IMR-90 (cell line): ENCODE results near the gene CNGA1. TPM values are rescaled to one million over a fixed set of nuclear protein-coding genes. Genes with fewer than 3 reads are reported as not detected.

Experiments used
- ATAC-seq: fragments of 200-7000 bp; cut with Tn5 transposase; 2 replicates; pipeline ENCODE4 v1.9.1; 2020; ENCODE audit warnings: low read depth, mild to moderate bottlenecking, moderate library complexity
- BruUV-seq: library from RNA; stranded (reverse); fragments of 400-500 nt; replicated peaks from 2 replicates; lab custom pipeline; 2021; lab: Mats Ljungman, UMichigan
- CTCF ChIA-PET: fragments of 300-600 bp; formaldehyde crosslinking; extraction: SDS; loops from one replicate; lab custom pipeline; 2021; ENCODE audit warnings: antibody characterized with exemption; lab: Yijun Ruan, JAX
- POLR2A ChIA-PET: fragments of 300-600 bp; sonication (Branson Sonifier 250); formaldehyde crosslinking; loops from one replicate; lab custom pipeline; 2022; ENCODE audit warnings: antibody characterized with exemption; ENCODE audit not compliant: unreplicated experiment; lab: Charles Lee
- DNase-seq: peaks from one replicate; pipeline ENCODE4 v3.0.0; 2013
- H2AFZ ChIP-seq: replicated peaks from 2 replicates; pipeline ENCODE3; 2013; ENCODE audit warnings: low read length, mild to moderate bottlenecking; ENCODE audit not compliant: poor library complexity
- H2AK5ac ChIP-seq: 2 replicates; pipeline ENCODE4 v1.6.1; 2013; ENCODE audit warnings: low read depth, low read length, inconsistent platforms
- H2AK9ac ChIP-seq: replicated peaks from 2 replicates; pipeline ENCODE3; 2013; ENCODE audit warnings: mild to moderate bottlenecking, low read depth, low read length, moderate library complexity; ENCODE audit not compliant: poor library complexity
- H2BK120ac ChIP-seq: 2 replicates; pipeline ENCODE4 v1.6.1; 2013; ENCODE audit warnings: low read depth, low read length, inconsistent platforms
- H2BK15ac ChIP-seq: 3 replicates; pipeline ENCODE4 v1.6.1; 2013; ENCODE audit warnings: low read depth, low read length, inconsistent platforms
- H2BK20ac ChIP-seq: 2 replicates; pipeline ENCODE4 v1.6.1; 2013; ENCODE audit warnings: low read depth, mild to moderate bottlenecking, inconsistent platforms, low read length, moderate library complexity
- H2BK5ac ChIP-seq: 2 replicates; pipeline ENCODE4 v1.6.1; 2013; ENCODE audit warnings: mild to moderate bottlenecking, low read depth, low read length, inconsistent platforms; ENCODE audit not compliant: poor library complexity, severe bottlenecking
- H3K14ac ChIP-seq: replicated peaks from 2 replicates; pipeline ENCODE4 v1.6.1; 2013; ENCODE audit warnings: low read depth, low read length, inconsistent platforms
- H3K18ac ChIP-seq: 2 replicates; pipeline ENCODE4 v1.6.1; 2013; ENCODE audit warnings: low read depth, low read length, control low read depth
- H3K23ac ChIP-seq: 2 replicates; pipeline ENCODE4 v1.6.1; 2013; ENCODE audit warnings: low read depth, low read length, inconsistent platforms
- H3K27ac ChIP-seq: 2 replicates; pipeline ENCODE4 v1.5.1; 2013; ENCODE audit warnings: mild to moderate bottlenecking, control low read depth, low read length; ENCODE audit not compliant: insufficient read depth
- H3K27me3 ChIP-seq: 2 replicates; pipeline ENCODE4 v1.6.1; 2013; ENCODE audit warnings: low read length; ENCODE audit not compliant: control insufficient read depth, insufficient read depth
- H3K36me3 ChIP-seq: 2 replicates; pipeline ENCODE4 v1.6.1; 2013; ENCODE audit warnings: low read length, mixed read lengths; ENCODE audit not compliant: control insufficient read depth, insufficient read depth
- H3K4ac ChIP-seq: 2 replicates; pipeline ENCODE4 v1.6.1; 2013; ENCODE audit warnings: low read depth, low read length, inconsistent platforms
- H3K4me1 ChIP-seq: 2 replicates; pipeline ENCODE4 v1.6.1; 2013; ENCODE audit warnings: low read length, mixed read lengths; ENCODE audit not compliant: control insufficient read depth, insufficient read depth
- H3K4me2 ChIP-seq: 2 replicates; pipeline ENCODE4 v1.6.1; 2013; ENCODE audit warnings: low read depth, mild to moderate bottlenecking, control low read depth, low read length, moderate library complexity
- H3K4me3 ChIP-seq: 2 replicates; pipeline ENCODE4 v1.5.1; 2013; ENCODE audit warnings: low read depth, mild to moderate bottlenecking, control low read depth, low read length, moderate library complexity; ENCODE audit not compliant: insufficient read depth
- H3K56ac ChIP-seq: 2 replicates; pipeline ENCODE4 v1.6.1; 2013; ENCODE audit warnings: low read length, inconsistent platforms; ENCODE audit not compliant: insufficient read depth; ENCODE audit errors: extremely low read depth
- H3K79me1 ChIP-seq, 2 experiments: 2 replicates each; pipeline ENCODE4 v1.6.1; 2013; ENCODE audit warnings: low read length in 2 of 2, inconsistent platforms in 1 of 2, low read depth in 1 of 2
- H3K9ac ChIP-seq: 2 replicates; pipeline ENCODE4 v1.6.1; 2013; ENCODE audit warnings: low read depth, low read length, control low read depth
- H3K9me1 ChIP-seq: 2 replicates; pipeline ENCODE4 v1.6.1; 2013; ENCODE audit warnings: low read length, inconsistent platforms; ENCODE audit not compliant: insufficient read depth
- H3K9me3 ChIP-seq: 2 replicates; pipeline ENCODE4 v1.6.1; 2013; ENCODE audit warnings: low read length; ENCODE audit not compliant: control insufficient read depth, insufficient read depth
- H4K20me1 ChIP-seq: 2 replicates; pipeline ENCODE4 v1.6.1; 2013; ENCODE audit warnings: low read length, inconsistent platforms; ENCODE audit not compliant: insufficient read depth
- H4K5ac ChIP-seq: 2 replicates; pipeline ENCODE4 v1.6.1; 2013; ENCODE audit warnings: mild to moderate bottlenecking, low read depth, low read length, control low read depth
- H4K8ac ChIP-seq, 2 experiments: 2 replicates each; pipeline ENCODE4 v1.6.1; 2013; ENCODE audit warnings: low read depth in 2 of 2, low read length in 2 of 2, control low read depth in 1 of 2, inconsistent platforms in 1 of 2
- H4K91ac ChIP-seq: 2 replicates; pipeline ENCODE4 v1.6.1; 2013; ENCODE audit warnings: low read depth, low read length, inconsistent platforms; ENCODE audit not compliant: insufficient read depth
- CEBPB ChIP-seq: IDR thresholded peaks from 2 replicates; pipeline ENCODE4 v1.6.1; 2012; ENCODE audit warnings: low read depth, low read length, improper control_type of control experiment
- POLR2A ChIP-seq: IDR thresholded peaks from 2 replicates; pipeline ENCODE4 v1.6.1; 2012; ENCODE audit warnings: mild to moderate bottlenecking, low read depth, low read length
- RAD21 ChIP-seq: IDR thresholded peaks from 2 replicates; pipeline ENCODE4 v1.6.1; 2012; ENCODE audit warnings: low read length, improper control_type of control experiment
- SMC3 ChIP-seq: fragments of 150-350 bp; IDR thresholded peaks from 2 replicates; pipeline ENCODE4 v1.6.1; 2016; ENCODE audit warnings: low read depth, mild to moderate bottlenecking, antibody characterized with exemption, low read length, moderate library complexity
- WGBS, 2 experiments: methylation state at CpG; one replicate each; pipeline versions ENCODE4 v1.1.5 to v1.1.7; 2013; ENCODE audit warnings: missing lambda C conversion rate in 2 of 2; ENCODE audit not compliant: insufficient read length in 1 of 2; ENCODE audit errors: extremely low coverage in 2 of 2; 5-methylcytosine and 5-hydroxymethylcytosine counted together
- dilution Hi-C: fragments of 300-500 bp; cut with HindIII; formaldehyde crosslinking; loops from one replicate; pipeline ENCODE4 v1.14.3; 2018; ENCODE audit warnings: low sequenced_read_pairs; ENCODE audit not compliant: unreplicated experiment
- in situ Hi-C: fragments of 300-500 bp; cut with MboI; formaldehyde crosslinking; loops from 3 replicates; pipeline ENCODE4 v1.14.3; 2019; ENCODE audit warnings: low sequenced_read_pairs, inconsistent platforms, mixed read lengths
- intact Hi-C: fragments of 100-400 bp; cut with micrococcal nuclease; formaldehyde crosslinking; loops from 2 replicates; pipeline ENCODE4 v1.10.0; 2022
- polyA plus RNA-seq, 3 experiments: library from polyadenylated mRNA; depleted of rRNA; stranded (reverse); fragments of >200 nt; gene quantifications; 2 replicates each; pipeline ENCODE4 v1.2.3, GENCODE V29; 2012; ENCODE audit warnings: low replicate concordance in 1 of 3
- total RNA-seq: library from RNA; depleted of rRNA; stranded (reverse); fragments of >200 nt; gene quantifications from 2 replicates; pipeline ENCODE4 v1.2.3, GENCODE V29; 2012
- TF ChIP-seq, protein P1 (sequence below): fragments of 150-350 bp; IDR thresholded peaks from 2 replicates; pipeline ENCODE4 v1.6.1; 2017; ENCODE audit warnings: mild to moderate bottlenecking, antibody characterized with exemption, low read length, low read depth
- TF ChIP-seq, protein P2 (sequence below): conservative IDR thresholded peaks from 2 replicates; pipeline ENCODE4 v1.5.1; 2012; ENCODE audit warnings: mild to moderate bottlenecking, low read depth, low read length, improper control_type of control experiment

CNGA1 gene
- total and polyA plus RNA-seq, 2 of the 4 experiments (the other 2 are of a cell fraction) = not detected

DNA sequence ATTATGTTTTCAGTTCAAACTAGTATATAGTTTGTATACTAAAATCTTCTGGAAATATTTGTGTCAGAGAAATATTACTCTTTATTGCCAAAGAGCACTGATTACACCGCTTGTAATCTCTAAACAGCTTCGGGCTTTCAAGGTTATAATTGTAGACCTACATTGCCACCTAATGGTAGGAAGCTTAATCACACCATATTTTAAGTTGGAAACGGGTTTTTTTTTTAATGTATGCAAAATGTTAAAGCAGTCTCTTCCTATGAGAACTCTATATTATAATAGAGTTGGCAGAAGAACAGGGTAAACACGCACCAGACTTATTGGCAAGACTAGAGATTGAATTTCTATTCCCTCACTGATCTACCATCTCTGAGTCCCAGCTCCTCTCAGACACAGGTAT lies 82.6 kb downstream of the CNGA1 start:
- ATAC-seq (peak; percentile 93), DNase-seq (peak; percentile 60)
- Histone ChIP-seq H2BK15ac (no peak overlapping the region), H2BK120ac (no peak overlapping the region), H4K91ac (no peak overlapping the region), H3K27ac (no peak overlapping the region), H2AK5ac (no peak overlapping the region), H4K5ac (no peak overlapping the region), H3K18ac (no peak overlapping the region), H2AK9ac (no peak overlapping the region), H2AFZ (no peak overlapping the region), H3K36me3 (no peaks in the 10 kb centered on the region), H3K23ac (no peak overlapping the region), H3K9me1 (no peaks in the 10 kb centered on the region), H3K79me1 (no peaks in the 10 kb centered on the region), H3K4ac (no peak overlapping the region), H3K4me1 (no peaks in the 10 kb centered on the region), H3K27me3 (peaks cover 14% of the 10 kb centered on the region), H3K4me3 (no peak overlapping the region), H2BK20ac (no peak overlapping the region), H4K20me1 (no peaks in the 10 kb centered on the region), H3K14ac (no peak overlapping the region), H3K9ac (no peak overlapping the region), H3K4me2 (no peak overlapping the region), H2BK5ac (no peak overlapping the region), H4K8ac (no peak overlapping the region), H3K56ac (no peak overlapping the region), H3K9me3 (no peaks in the 10 kb centered on the region)
- CTCF ChIA-PET = interaction anchor here (0.5 to 1.3 kb wide), 6 partner anchors 221 to 584 kb away, joined by 3 to 6 read pairs (median 3); no protein-coding TSS in a partner anchor
- dilution Hi-C loops = no loop called here
- WGBS, 2 experiments = no CpG with 5 or more reads among the region's 4 CpGs
- intact Hi-C loops = loop anchor here (1.0 kb wide), 3 partner anchors 229 to 265 kb away; no protein-coding TSS in a partner anchor
- in situ Hi-C loops = loop anchor here (10.0 kb wide), 1 partner anchor 249 kb away; no protein-coding TSS in a partner anchor
- BruUV-seq = no TSS peak
- POLR2A ChIA-PET = no interaction called here
- TF ChIP-seq, protein P1, sequence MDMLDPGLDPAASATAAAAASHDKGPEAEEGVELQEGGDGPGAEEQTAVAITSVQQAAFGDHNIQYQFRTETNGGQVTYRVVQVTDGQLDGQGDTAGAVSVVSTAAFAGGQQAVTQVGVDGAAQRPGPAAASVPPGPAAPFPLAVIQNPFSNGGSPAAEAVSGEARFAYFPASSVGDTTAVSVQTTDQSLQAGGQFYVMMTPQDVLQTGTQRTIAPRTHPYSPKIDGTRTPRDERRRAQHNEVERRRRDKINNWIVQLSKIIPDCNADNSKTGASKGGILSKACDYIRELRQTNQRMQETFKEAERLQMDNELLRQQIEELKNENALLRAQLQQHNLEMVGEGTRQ = no peak
- TF ChIP-seq, protein P2, sequence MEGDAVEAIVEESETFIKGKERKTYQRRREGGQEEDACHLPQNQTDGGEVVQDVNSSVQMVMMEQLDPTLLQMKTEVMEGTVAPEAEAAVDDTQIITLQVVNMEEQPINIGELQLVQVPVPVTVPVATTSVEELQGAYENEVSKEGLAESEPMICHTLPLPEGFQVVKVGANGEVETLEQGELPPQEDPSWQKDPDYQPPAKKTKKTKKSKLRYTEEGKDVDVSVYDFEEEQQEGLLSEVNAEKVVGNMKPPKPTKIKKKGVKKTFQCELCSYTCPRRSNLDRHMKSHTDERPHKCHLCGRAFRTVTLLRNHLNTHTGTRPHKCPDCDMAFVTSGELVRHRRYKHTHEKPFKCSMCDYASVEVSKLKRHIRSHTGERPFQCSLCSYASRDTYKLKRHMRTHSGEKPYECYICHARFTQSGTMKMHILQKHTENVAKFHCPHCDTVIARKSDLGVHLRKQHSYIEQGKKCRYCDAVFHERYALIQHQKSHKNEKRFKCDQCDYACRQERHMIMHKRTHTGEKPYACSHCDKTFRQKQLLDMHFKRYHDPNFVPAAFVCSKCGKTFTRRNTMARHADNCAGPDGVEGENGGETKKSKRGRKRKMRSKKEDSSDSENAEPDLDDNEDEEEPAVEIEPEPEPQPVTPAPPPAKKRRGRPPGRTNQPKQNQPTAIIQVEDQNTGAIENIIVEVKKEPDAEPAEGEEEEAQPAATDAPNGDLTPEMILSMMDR = peak; percentile 83
- peak; percentile 23; the same call in 1 of the 2 replicates for TF ChIP-seq CEBPB
- no peak for TF ChIP-seq POLR2A
- peak; percentile 68 for TF ChIP-seq SMC3
- TF ChIP-seq RAD21 = peak; percentile 80
